ENCODE results near the gene SSTR4.
"Not testable (repeated sequence)": the region's sequence is repeated elsewhere in the genome, so short reads cannot be mapped to it uniquely, and the experiment has no call there.

SSTR4 gene, protein sequence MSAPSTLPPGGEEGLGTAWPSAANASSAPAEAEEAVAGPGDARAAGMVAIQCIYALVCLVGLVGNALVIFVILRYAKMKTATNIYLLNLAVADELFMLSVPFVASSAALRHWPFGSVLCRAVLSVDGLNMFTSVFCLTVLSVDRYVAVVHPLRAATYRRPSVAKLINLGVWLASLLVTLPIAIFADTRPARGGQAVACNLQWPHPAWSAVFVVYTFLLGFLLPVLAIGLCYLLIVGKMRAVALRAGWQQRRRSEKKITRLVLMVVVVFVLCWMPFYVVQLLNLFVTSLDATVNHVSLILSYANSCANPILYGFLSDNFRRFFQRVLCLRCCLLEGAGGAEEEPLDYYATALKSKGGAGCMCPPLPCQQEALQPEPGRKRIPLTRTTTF

DNA sequence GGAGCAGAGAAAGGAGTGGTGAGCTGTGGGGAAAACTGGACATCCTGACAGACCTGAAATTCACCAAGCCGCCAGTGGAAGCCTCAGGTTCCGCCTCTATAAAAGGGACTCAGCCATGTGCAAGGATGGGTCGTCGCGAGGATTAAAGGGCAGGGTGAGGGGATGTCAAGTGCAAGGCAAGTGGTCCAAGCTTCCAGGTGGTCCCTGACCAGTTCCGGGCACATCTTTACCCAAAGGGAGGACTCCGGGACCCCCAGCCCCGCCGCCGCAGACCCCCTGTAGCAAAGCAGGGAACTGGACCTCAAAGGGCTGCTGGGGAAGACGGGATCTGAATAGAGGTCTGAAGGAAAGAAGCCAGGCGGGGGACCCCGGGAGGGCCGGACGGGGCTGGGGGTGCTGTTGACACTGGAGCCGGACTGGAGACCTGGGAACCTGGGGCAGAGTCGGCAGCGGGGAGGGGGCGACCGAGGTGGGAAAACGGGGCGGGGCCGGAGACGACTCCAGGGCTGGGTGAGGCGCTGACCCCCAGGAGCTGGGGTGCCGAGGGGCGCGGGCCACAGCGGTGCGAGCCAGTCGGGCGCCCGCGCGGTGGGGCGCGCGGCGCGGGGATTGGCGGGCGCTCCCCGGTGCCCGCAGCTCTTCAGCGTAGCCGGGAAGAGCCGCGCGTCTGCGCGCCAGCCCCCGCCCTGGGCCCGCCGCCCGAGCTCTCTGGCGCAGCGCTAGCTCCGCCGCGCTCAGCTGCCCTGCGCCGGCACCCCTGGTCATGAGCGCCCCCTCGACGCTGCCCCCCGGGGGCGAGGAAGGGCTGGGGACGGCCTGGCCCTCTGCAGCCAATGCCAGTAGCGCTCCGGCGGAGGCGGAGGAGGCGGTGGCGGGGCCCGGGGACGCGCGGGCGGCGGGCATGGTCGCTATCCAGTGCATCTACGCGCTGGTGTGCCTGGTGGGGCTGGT, at the start of gene SSTR4:
Gene SSTR4, plus strand, starts transcription at position 592 of the 951 bp plus-strand sequence. Its CDS starts 172 bp downstream, at position 764.
- no peak for DNase-seq (ENCODE audit: low read depth in 3 of 3)

DNA sequence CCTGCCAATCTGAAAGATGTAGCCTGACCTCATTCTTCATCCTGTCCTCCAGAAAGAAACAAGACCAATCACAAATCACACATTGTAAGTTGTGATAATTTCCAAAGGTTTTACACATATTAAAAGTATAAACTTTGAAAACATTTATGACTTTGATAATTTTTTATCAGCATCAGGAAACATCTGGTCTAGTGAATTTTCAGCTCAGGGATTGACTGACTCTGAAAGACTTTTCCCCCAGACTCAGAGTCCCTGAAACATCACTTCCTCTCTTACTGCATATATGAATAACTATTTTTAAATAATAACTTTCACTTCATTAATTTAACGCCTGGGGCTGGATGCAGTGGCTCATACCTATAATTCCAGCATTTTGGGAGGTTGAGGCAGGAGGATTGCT, 48.5 kb upstream of the SSTR4 start:
- DNase-seq (ENCODE audit: low read depth in 3 of 3): no peak

DNA sequence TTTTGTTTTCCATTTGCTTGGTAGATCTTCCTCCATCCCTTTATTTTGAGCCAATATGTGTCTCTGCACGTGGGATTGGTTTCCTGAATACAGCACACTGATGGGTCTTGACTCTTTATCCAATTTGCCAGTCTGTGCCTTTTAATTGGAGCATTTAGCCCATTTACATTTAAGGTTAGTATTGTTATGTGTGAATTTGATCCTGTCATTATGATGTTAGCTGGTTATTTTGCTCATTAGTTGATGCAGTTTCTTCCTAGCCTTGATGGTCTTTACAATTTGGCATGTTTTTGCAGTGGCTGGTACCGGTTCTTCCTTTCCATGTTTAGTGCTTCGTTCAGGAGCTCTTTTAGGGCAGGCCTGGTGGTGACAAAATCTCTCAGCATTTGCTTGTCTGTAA, 43.7 kb upstream of the SSTR4 start:
- not testable (repeated sequence) for DNase-seq (ENCODE audit: low read depth in 3 of 3)

DNA sequence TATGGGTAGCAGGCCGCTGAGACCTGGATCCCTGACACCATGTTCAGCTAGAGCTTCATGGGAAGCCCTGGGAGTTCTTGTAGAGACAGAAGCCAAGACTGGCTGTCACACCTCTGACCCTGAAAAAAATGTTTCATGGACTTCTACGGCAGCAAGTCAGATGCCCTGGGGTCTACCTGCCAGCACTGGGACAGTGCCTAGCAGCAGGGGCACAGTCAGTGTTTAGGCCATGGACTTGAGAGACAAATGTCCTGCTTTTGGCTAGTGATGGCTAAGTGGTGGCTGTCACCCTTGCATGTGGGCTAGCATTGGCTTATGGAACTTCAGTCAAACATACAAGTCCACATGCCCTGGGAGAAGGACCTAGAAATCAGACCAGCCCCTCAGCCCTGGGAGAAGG, 41.3 kb upstream of the SSTR4 start:
- DNase-seq (ENCODE audit: low read depth in 3 of 3): no peak

DNA sequence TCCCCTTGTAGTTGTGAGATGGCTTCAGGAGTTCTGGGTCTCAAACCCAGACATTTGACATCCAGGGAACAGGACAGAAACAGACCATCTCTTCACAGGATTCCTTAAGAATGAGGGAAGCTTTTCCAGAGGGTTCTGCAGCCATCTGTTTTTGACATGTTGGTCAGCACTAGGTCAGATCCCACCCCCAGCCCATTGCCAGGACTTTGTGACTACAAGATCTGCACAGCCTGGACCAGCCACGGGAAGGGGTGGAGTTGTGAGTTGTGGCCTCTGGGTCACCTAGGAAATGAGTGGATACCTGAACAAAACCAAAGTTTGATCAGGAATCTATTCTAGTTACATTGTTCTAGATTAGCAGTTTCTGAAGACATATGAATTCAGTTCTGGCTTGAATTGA, 39.2 kb upstream of the SSTR4 start:
- no peak for DNase-seq (ENCODE audit: low read depth in 3 of 3)

DNA sequence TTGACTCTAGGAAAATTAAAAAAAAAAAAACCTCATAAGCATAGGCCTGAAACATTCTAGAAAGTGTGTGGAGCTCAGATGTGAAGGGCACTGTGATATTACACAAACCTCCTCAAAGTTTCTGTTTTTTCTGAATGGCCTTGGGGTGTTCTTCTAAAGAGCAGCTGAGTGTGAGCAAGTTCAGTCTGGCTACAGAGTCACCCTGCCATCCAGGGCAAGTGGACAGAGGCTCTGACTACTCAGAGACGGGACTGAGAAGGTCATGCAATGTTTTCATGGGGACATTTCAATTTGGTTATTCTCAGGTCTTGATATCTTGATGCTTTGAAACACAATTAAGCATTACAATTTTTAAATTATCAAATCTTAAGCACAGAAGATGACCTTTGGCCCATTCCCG, 36.6 kb upstream of the SSTR4 start:
- DNase-seq (ENCODE audit: low read depth in 3 of 3): no peak

DNA sequence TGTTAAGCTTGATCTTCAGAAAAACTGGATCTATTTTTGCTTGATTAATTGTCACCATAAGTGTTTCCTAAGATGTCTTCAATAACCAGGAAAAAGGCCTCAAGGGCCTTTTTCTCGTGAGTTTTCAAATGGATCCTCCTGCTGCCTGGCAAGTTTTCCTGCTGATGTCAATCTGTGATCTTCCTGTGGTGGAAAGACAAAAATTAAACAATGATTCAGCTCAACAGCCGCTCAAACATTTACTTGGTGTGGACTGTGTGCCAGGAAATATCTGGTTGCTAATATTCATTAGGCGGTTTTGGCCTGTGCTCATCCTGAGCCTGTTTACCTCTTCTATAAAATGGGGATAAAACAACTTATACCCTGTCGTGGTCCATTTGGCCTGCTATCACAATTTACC, 35.4 kb upstream of the SSTR4 start:
- no peak for DNase-seq (ENCODE audit: low read depth in 3 of 3)

DNA sequence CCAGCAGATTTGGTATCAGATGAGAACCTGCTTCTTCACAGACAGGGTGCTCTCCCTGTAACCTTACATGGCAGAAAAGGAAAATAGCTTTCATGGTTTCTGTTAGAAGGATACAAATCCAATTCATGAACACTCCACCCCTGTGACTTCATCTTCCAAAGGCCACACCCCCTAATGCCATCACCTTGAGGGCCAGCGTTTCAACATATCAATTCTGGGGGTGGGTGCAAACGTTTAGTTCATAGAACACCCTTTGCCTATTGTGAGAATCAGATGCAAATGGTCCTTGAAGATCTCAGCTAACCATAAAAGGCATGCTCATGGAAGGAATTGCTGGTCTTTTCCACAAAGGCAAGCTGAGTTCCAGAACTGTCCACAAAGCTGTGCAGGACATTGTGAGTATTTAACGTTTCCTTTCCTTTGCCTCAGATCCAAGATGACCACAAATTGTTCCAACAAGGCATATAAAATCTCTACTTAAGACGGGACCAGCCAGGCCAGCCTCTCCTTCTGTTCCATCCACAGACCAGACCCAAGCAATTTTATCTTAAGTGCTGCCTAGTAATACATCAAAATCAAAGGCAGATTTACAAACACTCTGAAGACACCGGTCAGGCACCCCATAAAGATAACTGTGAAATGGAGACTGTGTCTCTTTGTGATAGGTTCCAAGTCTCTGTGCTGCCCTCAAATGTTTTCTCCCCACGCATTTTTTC, 34.7 kb upstream of the SSTR4 start:
- no peak for DNase-seq (ENCODE audit: low read depth in 3 of 3)

DNA sequence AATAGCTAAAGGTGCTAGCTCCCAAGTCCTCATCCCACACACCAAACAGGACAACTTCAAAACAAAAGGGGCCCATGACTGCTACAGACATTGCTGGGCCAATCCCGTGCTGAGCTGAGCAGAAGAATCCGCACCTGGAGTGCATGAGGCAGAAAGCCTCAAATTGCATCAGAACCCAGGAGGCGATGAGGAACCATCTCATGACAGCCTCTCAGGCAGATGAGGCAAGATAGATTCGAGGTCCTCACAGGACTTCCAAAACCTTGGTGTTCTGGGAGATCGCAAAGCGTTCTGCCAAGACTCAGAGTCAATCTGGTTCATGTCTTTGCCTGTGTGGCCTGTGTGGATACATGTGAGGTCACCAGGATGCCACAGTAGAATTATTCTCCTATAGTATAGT, 32.8 kb upstream of the SSTR4 start:
- DNase-seq (ENCODE audit: low read depth in 3 of 3): no peak

DNA sequence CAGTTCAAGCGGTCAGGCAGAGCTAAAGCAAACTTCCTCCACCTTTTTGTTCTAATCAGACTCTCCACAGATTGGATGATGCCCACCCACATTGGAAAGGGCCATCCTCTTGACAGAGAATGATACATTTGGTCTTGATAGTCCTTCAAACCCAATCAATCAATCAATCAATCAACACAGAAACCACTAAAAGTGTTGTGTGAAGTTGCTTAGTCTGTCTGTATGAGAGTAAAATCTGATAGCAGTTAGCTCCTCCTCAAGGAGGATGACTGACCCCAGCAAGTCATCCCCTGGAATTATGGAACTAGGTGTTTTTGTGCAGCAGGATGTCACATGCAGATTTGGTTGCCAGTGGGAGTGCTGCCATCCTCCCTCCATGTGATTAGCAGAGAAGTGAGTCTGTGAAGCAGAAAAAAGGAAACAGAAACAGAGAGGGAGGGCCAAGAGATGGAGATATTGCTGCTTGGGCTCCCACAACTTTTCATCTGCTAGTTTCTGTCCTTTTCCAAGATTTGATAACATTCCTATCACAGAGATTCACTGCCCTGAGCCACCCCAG, 32.0 kb upstream of the SSTR4 start:
- no peak for DNase-seq (ENCODE audit: low read depth in 3 of 3)

DNA sequence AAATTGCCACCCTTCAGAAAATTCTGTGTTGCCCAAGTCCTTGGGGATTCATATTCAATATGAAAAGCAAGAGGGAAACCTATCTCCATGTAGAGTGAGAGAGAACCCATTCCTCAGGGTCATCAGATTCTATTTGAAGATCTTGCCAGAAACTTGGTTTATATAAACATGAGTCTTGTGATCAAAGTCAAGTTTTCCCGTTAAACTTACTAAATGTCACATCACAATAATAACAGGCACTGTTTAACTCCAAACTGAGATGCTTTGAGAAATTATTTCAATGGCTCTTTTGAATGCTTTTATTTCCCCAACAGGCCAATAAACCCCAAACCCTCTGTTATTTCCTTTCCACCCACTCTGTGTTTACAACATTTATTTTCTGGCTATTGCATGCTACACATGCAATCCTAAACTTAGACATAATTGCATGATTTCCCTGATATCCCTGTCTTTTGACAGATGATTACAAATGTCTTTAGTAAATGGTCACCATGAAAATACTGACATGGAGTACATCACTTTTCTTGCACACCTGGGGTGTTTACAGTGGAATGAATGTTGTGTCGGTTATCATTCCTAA, 31.1 kb upstream of the SSTR4 start:
- DNase-seq (ENCODE audit: low read depth in 3 of 3): no peak

DNA sequence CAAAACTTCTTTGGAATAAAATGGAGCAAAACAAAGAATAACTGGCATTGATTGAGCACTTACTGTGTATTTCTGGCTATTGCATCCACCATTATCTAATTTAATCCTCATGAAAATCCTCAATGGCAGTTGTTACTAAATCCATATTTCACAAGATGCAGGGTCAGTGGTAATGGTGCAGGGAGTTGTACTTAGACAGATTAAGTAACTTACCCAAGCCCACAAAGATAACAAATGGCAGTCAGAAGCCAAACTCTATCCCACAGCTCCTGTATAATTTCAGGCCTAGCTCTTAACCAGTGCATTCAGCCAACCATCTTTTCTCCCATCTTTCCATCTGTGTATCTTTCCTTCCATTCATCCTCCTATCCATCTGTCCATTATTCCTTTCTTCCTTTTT, 29.3 kb upstream of the SSTR4 start:
- DNase-seq (ENCODE audit: low read depth in 3 of 3): no peak

DNA sequence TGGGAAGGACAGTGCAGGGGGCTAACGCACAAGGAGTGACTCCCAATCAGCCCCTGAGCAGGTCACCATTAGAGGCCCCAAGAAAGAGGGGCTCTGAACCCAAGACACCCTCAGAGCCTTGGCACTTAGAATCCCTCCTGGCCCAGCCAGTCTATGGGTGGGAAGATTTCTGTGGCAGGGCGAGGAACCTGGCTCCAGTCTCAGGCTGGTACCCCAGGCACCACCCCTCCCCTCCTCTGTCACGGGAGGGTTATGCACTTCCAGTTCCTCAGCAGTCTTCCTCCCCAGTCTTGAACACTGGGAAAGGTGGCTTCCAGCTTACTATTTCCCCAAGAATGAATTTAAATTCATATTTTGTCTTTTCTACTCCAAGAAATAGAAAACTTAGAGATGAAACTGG, 27.6 kb upstream of the SSTR4 start:
- no peak for DNase-seq (ENCODE audit: low read depth in 3 of 3)

DNA sequence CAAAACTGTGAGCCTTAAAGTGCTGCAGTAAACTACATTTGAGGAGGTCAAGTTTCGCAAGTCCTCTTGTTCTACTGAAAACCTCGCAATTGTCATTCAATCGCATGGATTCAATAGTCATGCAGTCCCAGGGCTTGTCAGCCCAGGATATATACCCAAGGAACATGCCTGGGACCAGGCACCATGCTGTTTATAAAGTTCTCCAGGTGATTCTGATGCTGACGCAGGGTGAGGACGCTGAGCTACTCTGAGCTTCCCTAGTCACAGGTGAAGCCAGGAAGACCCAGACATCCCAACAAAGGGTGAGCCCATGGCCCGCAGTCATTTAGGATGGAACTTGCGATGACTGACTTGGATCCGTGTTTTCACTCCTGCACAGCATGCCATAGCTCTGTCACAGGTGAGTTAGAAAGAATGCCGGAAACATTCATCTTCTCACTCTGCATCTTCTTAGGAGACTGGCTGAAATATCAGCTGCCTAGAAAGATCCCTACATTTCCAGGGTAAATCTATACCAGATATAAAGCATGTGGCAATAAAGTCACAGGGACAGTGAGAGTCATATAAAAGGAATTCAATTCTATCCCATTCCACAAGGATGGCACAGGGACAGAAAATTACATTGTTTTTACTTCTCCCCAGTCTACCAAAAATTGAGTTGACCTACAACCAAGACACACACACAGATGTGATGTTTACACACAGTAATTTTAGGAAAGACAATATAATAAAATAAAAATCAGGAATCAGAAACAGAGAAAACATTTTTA, 27.0 kb upstream of the SSTR4 start:
- DNase-seq (ENCODE audit: low read depth in 3 of 3): no peak

DNA sequence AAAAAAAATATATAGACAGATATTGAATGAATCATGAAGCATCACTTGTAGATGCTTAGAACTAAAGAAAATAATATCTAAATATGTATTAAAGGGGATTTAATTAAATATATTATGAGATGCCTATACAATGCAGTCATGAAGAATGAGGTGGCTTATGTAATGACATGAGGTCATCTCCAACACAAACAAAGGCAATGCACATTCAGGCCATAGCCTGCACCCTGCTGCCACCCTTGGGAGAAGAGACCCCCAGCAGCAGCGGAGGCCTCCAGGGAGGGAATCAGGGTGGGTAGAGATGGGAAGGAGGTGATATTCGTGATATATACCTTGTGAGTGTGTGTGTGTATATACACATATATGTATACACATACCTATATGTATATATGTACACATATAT, 26.4 kb upstream of the SSTR4 start:
- DNase-seq (ENCODE audit: low read depth in 3 of 3): no peak

DNA sequence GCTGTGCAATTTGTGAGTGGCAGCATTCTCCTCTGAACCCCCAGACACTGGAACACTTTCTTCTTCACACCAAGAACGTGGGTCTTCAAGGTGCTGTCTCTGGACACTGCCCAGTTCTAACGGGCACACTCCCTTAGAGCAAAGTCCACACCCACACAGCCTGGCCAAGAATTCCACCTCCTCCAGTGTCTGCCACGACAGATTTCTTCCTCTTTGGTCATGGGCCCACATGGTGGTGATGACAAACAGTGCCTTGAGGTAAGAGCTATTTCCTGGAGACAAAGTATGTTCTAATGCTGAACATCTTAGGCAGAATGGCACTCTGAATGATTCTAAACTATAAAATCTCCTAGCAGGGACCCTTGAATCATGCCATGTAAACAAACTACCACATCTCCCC, 25.5 kb upstream of the SSTR4 start:
- no peak for DNase-seq (ENCODE audit: low read depth in 3 of 3)

DNA sequence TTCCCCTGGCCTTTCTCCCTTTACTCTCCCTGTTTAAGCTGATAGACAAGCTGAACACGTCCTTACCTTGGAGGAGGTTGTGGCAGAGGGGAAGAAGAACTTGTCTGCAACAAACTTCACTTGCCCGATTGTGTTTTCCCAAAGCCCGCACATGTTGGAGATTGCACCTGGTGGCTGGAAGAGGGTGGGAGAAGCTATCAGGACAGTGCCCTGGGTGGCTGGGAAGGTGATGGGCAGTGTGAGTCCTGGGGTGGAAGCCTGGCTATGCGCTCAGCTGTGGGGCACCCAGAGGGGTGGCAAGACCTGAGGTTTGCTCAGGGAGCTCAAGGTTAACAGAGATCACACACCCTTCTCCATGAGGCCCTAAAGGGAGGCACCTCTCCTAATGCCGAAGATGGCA, 25.0 kb upstream of the SSTR4 start:
- no peak for DNase-seq (ENCODE audit: low read depth in 3 of 3)

DNA sequence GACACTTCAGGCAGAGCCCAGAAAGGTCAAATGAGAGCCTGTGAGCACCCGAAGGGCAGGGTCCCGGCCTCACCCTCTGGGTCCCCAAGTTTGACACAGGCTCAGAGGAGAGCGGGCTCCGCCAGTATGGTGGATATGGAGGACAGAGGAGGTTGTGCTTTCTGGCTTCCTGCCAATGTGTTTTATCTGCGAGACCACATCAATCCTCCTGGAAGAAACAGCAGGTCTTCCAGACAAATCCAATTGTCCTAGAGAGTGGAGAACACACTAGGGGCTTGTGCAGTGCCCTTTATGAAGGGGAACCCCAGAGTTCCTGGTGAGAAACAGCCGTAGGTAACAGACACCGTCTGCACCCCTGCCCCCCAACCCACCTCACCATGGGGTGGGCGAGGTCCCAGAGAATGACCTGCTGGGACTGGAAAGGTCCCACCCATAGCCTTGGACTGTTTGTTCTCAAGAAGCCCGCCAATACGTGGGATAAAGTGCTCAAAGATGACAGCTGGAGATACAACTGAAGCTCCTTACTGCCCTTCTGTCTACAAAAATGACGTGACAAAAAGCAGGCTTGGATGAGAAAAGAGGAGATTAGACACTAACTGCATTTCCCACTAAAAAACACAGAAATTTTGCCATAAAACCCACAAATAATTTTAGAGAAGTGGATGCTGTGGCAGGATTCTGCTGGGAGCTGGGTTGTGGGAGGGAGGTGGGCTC, 23.9 kb upstream of the SSTR4 start:
- DNase-seq (ENCODE audit: low read depth in 3 of 3): no peak

DNA sequence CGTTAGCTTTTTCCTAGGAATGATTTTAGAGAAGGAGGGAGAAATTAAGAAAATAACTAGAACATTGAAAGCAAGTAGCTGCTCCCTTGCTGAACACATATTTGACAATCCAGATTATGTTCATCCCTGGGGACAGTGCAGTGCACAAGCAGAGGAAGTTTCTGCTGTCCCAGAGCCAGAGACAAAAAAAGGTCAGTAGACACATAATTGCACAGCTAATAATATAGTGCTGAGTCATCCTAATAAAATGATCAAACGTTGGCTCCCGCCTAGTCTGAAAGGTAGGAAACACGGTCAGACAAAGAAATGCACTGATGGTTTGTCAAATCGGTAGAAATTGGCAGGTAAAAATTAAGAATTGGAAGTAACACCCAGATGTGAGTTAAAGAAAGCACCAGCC, 21.7 kb upstream of the SSTR4 start:
- no peak for DNase-seq (ENCODE audit: low read depth in 3 of 3)

DNA sequence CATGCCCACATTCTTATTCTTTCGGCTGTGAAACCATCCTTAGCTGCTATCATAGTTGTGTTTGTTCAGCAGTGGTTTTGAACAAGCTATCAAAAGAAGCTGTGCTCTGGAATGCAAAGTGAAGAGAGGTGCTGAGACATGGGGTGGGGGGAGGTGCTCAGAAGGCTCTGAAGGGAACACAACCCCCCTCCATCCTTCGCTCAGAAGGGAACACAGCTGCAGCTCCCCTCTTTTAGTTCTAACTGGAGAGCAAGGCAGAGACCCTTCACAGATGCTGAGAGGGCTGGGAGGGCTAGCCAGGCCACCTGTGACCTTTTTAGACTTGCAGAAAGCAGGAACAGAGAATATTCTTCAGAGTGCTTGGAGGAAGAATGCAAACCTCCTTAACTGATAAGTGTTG, 17.6 kb upstream of the SSTR4 start:
- DNase-seq (ENCODE audit: low read depth in 3 of 3): no peak
